ENCODE data around the gene KY. TPM values are rescaled to one million over a fixed set of nuclear protein-coding genes. Genes with fewer than 3 reads are reported as not detected.

KY gene
- total and polyA plus RNA-seq, 2 experiments from 2014 or later: not detected

DNA sequence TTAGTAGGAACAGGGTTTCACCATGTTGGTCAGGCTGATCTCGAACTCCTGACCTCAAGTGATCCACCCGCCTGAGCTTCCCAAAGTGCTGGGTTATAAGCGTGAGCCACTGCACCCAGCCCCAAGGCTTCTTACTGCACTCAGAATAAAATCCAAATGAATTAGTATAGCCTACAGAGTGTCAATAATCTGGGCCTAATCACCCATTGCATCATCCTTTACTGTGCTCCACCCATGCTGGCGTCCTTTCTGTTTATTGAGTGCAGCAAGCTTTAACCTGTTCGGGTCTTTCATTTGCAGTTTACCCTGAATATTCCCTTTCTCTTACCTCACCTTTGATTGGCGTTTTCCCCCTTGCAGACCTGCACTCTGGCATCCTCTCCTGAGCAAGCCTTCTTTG is 87.2 kb downstream of the KY start:
- DNase-seq (ENCODE audit: low spot score): no peak
- Histone ChIP-seq H2AFZ (no peak overlapping the region), H3K27me3 (ENCODE audit: insufficient read depth) (no peaks in the 10 kb centered on the region), H3K4me2 (no peak overlapping the region), H3K27ac (ENCODE audit: low read depth) (no peak overlapping the region), H3K36me3 (ENCODE audit: insufficient read depth) (no peaks in the 10 kb centered on the region), H3K4me1 (ENCODE audit: insufficient read depth) (no peaks in the 10 kb centered on the region; the same call in 1 of the 2 replicates), H3K79me2 (replicated peaks; ENCODE audit: insufficient read depth) (no peaks in the 10 kb centered on the region), H3K4me3 (no peak overlapping the region), H3F3A (replicated peaks; ENCODE audit: low read depth) (no peaks in the 10 kb centered on the region), H4K20me1 (replicated peaks; ENCODE audit: insufficient read depth) (no peaks in the 10 kb centered on the region), H3K9me2 (ENCODE audit: insufficient read depth) (0 out of 2 replicates have a peak, but pooled peaks cover 2% of the 10 kb centered on the region)
- Mint-ChIP-seq H3K9me3 (peaks cover 6% of the 10 kb centered on the region), H3K27ac (no peak overlapping the region), H3K36me3 (ENCODE audit: low read depth) (peaks cover 4% of the 10 kb centered on the region), H3K4me1 (peaks cover 11% of the 10 kb centered on the region), H3K4me3 (no peak overlapping the region), H3K27me3 (ENCODE audit: insufficient read depth, low read depth, poor library complexity) (peaks cover 8% of the 10 kb centered on the region)
- no peak for ATAC-seq
- TF ChIP-seq, protein P1, sequence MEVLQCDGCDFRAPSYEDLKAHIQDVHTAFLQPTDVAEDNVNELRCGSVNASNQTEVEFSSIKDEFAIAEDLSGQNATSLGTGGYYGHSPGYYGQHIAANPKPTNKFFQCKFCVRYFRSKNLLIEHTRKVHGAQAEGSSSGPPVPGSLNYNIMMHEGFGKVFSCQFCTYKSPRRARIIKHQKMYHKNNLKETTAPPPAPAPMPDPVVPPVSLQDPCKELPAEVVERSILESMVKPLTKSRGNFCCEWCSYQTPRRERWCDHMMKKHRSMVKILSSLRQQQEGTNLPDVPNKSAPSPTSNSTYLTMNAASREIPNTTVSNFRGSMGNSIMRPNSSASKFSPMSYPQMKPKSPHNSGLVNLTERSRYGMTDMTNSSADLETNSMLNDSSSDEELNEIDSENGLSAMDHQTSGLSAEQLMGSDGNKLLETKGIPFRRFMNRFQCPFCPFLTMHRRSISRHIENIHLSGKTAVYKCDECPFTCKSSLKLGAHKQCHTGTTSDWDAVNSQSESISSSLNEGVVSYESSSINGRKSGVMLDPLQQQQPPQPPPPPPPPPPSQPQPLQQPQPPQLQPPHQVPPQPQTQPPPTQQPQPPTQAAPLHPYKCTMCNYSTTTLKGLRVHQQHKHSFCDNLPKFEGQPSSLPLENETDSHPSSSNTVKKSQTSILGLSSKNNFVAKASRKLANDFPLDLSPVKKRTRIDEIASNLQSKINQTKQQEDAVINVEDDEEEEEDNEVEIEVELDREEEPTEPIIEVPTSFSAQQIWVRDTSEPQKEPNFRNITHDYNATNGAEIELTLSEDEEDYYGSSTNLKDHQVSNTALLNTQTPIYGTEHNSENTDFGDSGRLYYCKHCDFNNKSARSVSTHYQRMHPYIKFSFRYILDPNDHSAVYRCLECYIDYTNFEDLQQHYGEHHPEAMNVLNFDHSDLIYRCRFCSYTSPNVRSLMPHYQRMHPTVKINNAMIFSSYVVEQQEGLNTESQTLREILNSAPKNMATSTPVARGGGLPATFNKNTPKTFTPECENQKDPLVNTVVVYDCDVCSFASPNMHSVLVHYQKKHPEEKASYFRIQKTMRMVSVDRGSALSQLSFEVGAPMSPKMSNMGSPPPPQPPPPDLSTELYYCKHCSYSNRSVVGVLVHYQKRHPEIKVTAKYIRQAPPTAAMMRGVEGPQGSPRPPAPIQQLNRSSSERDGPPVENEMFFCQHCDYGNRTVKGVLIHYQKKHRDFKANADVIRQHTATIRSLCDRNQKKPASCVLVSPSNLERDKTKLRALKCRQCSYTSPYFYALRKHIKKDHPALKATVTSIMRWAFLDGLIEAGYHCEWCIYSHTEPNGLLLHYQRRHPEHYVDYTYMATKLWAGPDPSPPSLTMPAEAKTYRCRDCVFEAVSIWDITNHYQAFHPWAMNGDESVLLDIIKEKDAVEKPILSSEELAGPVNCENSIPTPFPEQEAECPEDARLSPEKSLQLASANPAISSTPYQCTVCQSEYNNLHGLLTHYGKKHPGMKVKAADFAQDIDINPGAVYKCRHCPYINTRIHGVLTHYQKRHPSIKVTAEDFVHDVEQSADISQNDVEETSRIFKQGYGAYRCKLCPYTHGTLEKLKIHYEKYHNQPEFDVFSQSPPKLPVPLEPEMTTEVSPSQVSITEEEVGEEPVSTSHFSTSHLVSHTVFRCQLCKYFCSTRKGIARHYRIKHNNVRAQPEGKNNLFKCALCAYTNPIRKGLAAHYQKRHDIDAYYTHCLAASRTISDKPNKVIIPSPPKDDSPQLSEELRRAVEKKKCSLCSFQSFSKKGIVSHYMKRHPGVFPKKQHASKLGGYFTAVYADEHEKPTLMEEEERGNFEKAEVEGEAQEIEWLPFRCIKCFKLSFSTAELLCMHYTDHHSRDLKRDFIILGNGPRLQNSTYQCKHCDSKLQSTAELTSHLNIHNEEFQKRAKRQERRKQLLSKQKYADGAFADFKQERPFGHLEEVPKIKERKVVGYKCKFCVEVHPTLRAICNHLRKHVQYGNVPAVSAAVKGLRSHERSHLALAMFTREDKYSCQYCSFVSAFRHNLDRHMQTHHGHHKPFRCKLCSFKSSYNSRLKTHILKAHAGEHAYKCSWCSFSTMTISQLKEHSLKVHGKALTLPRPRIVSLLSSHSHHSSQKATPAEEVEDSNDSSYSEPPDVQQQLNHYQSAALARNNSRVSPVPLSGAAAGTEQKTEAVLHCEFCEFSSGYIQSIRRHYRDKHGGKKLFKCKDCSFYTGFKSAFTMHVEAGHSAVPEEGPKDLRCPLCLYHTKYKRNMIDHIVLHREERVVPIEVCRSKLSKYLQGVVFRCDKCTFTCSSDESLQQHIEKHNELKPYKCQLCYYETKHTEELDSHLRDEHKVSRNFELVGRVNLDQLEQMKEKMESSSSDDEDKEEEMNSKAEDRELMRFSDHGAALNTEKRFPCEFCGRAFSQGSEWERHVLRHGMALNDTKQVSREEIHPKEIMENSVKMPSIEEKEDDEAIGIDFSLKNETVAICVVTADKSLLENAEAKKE (CRISPR knock-in tag; IDR thresholded peaks at IDR 0.05): no peak
- no peak for TF ChIP-seq EZH2phosphoT487 (IDR thresholded peaks at IDR 0.05; ENCODE audit: unreplicated experiment)
- no peak for TF ChIP-seq CREB1 (CRISPR knock-in tag; IDR thresholded peaks at IDR 0.05; ENCODE audit: low read depth)
- TF ChIP-seq ZNF114 (CRISPR knock-in tag; IDR thresholded peaks at IDR 0.05): no peak
- TF ChIP-seq, protein P2, sequence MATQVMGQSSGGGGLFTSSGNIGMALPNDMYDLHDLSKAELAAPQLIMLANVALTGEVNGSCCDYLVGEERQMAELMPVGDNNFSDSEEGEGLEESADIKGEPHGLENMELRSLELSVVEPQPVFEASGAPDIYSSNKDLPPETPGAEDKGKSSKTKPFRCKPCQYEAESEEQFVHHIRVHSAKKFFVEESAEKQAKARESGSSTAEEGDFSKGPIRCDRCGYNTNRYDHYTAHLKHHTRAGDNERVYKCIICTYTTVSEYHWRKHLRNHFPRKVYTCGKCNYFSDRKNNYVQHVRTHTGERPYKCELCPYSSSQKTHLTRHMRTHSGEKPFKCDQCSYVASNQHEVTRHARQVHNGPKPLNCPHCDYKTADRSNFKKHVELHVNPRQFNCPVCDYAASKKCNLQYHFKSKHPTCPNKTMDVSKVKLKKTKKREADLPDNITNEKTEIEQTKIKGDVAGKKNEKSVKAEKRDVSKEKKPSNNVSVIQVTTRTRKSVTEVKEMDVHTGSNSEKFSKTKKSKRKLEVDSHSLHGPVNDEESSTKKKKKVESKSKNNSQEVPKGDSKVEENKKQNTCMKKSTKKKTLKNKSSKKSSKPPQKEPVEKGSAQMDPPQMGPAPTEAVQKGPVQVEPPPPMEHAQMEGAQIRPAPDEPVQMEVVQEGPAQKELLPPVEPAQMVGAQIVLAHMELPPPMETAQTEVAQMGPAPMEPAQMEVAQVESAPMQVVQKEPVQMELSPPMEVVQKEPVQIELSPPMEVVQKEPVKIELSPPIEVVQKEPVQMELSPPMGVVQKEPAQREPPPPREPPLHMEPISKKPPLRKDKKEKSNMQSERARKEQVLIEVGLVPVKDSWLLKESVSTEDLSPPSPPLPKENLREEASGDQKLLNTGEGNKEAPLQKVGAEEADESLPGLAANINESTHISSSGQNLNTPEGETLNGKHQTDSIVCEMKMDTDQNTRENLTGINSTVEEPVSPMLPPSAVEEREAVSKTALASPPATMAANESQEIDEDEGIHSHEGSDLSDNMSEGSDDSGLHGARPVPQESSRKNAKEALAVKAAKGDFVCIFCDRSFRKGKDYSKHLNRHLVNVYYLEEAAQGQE (IDR thresholded peaks at IDR 0.05; ENCODE audit: unreplicated experiment): no peak
- TF ChIP-seq, protein P3, sequence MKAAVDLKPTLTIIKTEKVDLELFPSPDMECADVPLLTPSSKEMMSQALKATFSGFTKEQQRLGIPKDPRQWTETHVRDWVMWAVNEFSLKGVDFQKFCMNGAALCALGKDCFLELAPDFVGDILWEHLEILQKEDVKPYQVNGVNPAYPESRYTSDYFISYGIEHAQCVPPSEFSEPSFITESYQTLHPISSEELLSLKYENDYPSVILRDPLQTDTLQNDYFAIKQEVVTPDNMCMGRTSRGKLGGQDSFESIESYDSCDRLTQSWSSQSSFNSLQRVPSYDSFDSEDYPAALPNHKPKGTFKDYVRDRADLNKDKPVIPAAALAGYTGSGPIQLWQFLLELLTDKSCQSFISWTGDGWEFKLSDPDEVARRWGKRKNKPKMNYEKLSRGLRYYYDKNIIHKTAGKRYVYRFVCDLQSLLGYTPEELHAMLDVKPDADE (IDR thresholded peaks at IDR 0.05): no peak
- TF ChIP-seq POLR2AphosphoS5 (IDR thresholded peaks at IDR 0.05; ENCODE audit: low read depth): no peak
- TF ChIP-seq NANOG (IDR thresholded peaks at IDR 0.05; ENCODE audit: borderline replicate concordance): no peak
- TF ChIP-seq EZH2 (IDR thresholded peaks at IDR 0.05; ENCODE audit: low read depth, unreplicated experiment): no peak
- TF ChIP-seq JUNB (IDR thresholded peaks at IDR 0.05; ENCODE audit: unreplicated experiment): no peak
- no peak for TF ChIP-seq STAT1 (IDR thresholded peaks at IDR 0.05; ENCODE audit: unreplicated experiment)

Measured in GM23338 (cell line).